Large intestine (tissue), 3 donors: Measurements from ENCODE around the gene ADAMTSL2. TPM values are rescaled to one million over a fixed set of nuclear protein-coding genes. Genes with fewer than 3 reads are reported as not detected.
A peak's percentile ranks its signal among the peaks of the same experiment; 100 is the strongest.
"Not testable (repeated sequence)": the region's sequence is repeated elsewhere in the genome, so short reads cannot be mapped to it uniquely, and the experiment has no call there.

ENCODE experiments used
- DNase-seq, 2 donors: peaks; one replicate each; pipeline versions ENCODE4 v3.0.0 to v3.0.0-alpha.2; 2013
- H3K27ac ChIP-seq: one replicate; pipeline ENCODE4 v1.5.1; 2013; ENCODE audit warnings: low read length
- H3K27me3 ChIP-seq: 2 replicates; pipeline ENCODE4 v1.6.1; 2013; ENCODE audit warnings: low read length; ENCODE audit not compliant: control insufficient read depth, insufficient read depth
- H3K36me3 ChIP-seq: 2 replicates; pipeline ENCODE4 v1.6.1; 2013; ENCODE audit warnings: low read length; ENCODE audit not compliant: control insufficient read depth, insufficient read depth
- H3K4me1 ChIP-seq: one replicate; pipeline ENCODE4 v1.6.1; 2013; ENCODE audit warnings: low read length; ENCODE audit not compliant: control insufficient read depth, insufficient read depth
- H3K4me3 ChIP-seq: one replicate; pipeline ENCODE4 v1.5.1; 2013; ENCODE audit warnings: low read length
- H3K9me3 ChIP-seq: one replicate; pipeline ENCODE4 v1.6.1; 2013; ENCODE audit warnings: mild to moderate bottlenecking, low read depth, low read length, moderate library complexity; ENCODE audit not compliant: control insufficient read depth
- WGBS: methylation state at CpG from one replicate; pipeline ENCODE4 v1.1.5; 2013; ENCODE audit warnings: low lambda C conversion rate; ENCODE audit not compliant: insufficient coverage; 5-methylcytosine and 5-hydroxymethylcytosine counted together
- polyA plus RNA-seq: library from polyadenylated mRNA; unstranded; fragments of 120-200 nt; gene quantifications from one replicate; pipeline ENCODE4 v1.2.1, GENCODE V29; 2013

The ADAMTSL2 gene
- polyA plus RNA-seq, 1 donor, result 0.69 TPM

- no CpG with 5 or more reads among the region's 31 CpGs for WGBS
- Histone ChIP-seq H3K4me3 (no peak overlapping the region), H3K9me3 (no peaks in the 10 kb centered on the region), H3K27me3 (peaks cover 3% of the 10 kb centered on the region), H3K36me3 (no peaks in the 10 kb centered on the region), H3K27ac (peak overlapping the region; percentile 5), H3K4me1 (peaks cover 8% of the 10 kb centered on the region)
- no peak for DNase-seq
Measured at GRCh38 chr9:133558191-133559126, 24.0 kb downstream of the ADAMTSL2 start.

- Histone ChIP-seq H3K9me3 (no peaks in the 10 kb centered on the region), H3K27ac (no peak overlapping the region)
Measured at GRCh38 chr9:133560311-133560710, 25.8 kb downstream of the ADAMTSL2 start.

GRCh38 chr9:133560944-133561343, 26.4 kb downstream of the ADAMTSL2 start:
- no peak overlapping the region for H3K27ac ChIP-seq
- no CpG with 5 or more reads among the region's 22 CpGs for WGBS

More at GRCh38 chr9:133560311-133560710, 25.8 kb downstream of the ADAMTSL2 start:
- DNase-seq, result no peak
- H3K4me1 ChIP-seq, result peaks cover 9% of the 10 kb centered on the region
- H3K27me3 ChIP-seq, result peaks cover 11% of the 10 kb centered on the region
- no peaks in the 10 kb centered on the region for H3K36me3 ChIP-seq
- no CpG with 5 or more reads among the region's 15 CpGs for WGBS
- H3K4me3 ChIP-seq, result no peak overlapping the region

GRCh38 chr9:133561976-133562554, 27.6 kb downstream of the ADAMTSL2 start:
- Histone ChIP-seq H3K27ac (no peak overlapping the region), H3K36me3 (no peaks in the 10 kb centered on the region), H3K9me3 (no peaks in the 10 kb centered on the region), H3K27me3 (peaks cover 12% of the 10 kb centered on the region), H3K4me1 (peaks cover 9% of the 10 kb centered on the region), H3K4me3 (no peak overlapping the region)
- no CpG with 5 or more reads among the region's 32 CpGs for WGBS
- DNase-seq, result no peak

More at GRCh38 chr9:133560944-133561343, 26.4 kb downstream of the ADAMTSL2 start:
- no peaks in the 10 kb centered on the region for H3K36me3 ChIP-seq
- no peak for DNase-seq
- H3K4me3 ChIP-seq, result no peak overlapping the region
- peaks cover 12% of the 10 kb centered on the region for H3K27me3 ChIP-seq
- peaks cover 9% of the 10 kb centered on the region for H3K4me1 ChIP-seq
- H3K9me3 ChIP-seq, result no peaks in the 10 kb centered on the region

DNA sequence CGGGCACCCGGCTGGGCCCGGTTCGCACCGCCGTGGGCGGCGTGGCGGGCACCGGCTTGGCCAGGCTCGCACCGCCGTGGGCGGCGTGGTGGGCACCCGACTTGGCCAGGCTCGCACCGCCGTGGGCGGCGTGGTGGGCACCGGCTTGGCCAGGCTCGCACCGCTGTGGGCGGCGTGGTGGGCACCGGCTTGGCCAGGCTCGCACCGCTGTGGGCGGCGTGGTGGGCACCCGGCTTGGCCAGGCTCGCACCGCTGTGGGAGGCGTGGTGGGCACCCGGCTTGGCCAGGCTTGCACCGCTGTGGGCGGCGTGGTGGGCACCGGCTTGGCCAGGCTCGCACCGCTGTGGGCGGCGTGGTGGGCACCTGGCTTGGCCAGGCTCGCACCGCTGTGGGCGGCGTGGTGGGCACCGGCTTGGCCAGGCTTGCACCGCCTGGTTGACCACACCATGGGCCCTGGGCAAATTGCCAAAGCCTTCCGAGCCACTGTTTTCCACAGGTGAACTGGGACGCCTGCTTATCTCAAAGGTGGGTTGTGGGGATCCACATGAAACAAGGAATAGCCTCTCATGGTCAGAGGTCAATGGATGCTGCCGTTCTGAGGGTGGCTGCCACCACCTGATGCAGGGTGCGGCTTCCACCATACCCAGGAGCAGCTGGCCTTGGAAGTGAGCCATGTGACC, 28.2 kb downstream of the ADAMTSL2 start:
- H3K36me3 ChIP-seq, result no peaks in the 10 kb centered on the region
- DNase-seq, result no peak
- peaks cover 12% of the 10 kb centered on the region for H3K27me3 ChIP-seq
- WGBS, result no CpG with 5 or more reads among the region's 54 CpGs
- H3K27ac ChIP-seq, result no peak overlapping the region
- no peak overlapping the region for H3K4me3 ChIP-seq
- H3K9me3 ChIP-seq, result no peaks in the 10 kb centered on the region
- peaks cover 9% of the 10 kb centered on the region for H3K4me1 ChIP-seq

GRCh38 chr9:133563291-133563796, 28.8 kb downstream of the ADAMTSL2 start:
- no peak overlapping the region for H3K27ac ChIP-seq
- no CpG with 5 or more reads among the region's 14 CpGs for WGBS
- H3K27me3 ChIP-seq, result peaks cover 12% of the 10 kb centered on the region
- peak in 1 of 2 donors; percentile 66 for DNase-seq
- H3K4me3 ChIP-seq, result no peak overlapping the region
- no peaks in the 10 kb centered on the region for H3K36me3 ChIP-seq
- H3K4me1 ChIP-seq, result peaks cover 7% of the 10 kb centered on the region
- no peaks in the 10 kb centered on the region for H3K9me3 ChIP-seq

DNA sequence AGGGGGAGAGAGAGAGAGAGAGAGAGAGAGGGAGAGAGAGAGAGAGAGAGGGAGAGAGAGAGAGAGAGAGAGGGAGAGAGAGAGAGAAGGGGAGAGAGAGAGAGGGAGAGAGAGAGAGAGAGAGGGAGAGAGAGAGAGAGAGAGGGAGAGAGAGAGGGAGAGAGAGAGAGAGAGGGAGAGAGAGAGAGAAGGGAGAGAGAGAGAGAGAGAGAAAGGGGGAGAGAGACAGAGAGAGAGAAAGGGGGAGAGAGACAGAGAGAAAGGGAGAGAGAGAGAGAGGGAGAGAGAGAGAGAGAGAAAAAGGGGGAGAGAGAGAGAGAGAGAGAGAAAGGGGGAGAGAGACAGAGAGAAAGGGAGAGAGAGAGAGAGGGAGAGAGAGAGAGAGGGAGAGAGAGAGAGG, 29.3 kb downstream of the ADAMTSL2 start:
- not testable (repeated sequence) for H3K27ac ChIP-seq, H3K4me1 ChIP-seq, H3K9me3 ChIP-seq, DNase-seq, H3K4me3 ChIP-seq, H3K36me3 ChIP-seq
- H3K27me3 ChIP-seq, result peaks cover 12% of the 10 kb centered on the region

DNA sequence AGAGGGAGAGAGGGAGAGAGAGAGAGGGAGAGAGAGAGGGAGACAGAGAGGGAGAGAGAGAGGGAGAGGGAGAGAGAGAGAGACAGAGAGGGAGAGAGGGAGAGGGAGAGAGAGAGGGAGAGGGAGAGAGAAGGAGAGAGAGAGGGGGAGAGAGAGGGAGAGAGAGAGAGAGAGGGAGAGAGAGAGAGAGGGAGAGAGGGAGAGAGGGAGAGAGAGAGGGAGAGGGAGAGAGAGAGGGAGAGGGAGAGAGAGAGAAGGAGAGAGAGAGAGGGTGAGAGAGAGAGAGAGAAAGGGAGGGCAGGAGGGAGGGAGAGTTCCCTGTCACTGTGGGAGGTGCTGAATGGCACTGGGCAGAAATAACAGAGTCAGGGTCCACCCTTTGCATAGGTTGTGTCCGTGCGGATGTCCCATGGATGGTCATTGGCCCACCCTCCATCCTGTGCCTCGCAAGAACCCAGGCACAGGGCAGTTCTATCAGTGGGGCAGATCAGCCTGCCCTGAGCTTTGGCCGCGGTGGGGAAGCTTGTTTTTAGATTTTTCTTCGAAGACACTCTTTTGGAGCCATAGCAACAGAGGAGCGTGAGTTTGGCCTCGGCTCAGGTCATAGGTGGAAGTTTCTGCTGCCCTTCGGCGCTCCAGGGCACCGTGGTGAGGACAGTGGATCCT, 30.1 kb downstream of the ADAMTSL2 start:
- Histone ChIP-seq H3K27me3 (peaks cover 12% of the 10 kb centered on the region), H3K36me3 (no peaks in the 10 kb centered on the region), H3K4me1 (peaks cover 7% of the 10 kb centered on the region), H3K9me3 (no peaks in the 10 kb centered on the region), H3K4me3 (no peak overlapping the region), H3K27ac (no peak overlapping the region)
- DNase-seq, result no peak
- WGBS, result no CpG with 5 or more reads among the region's 11 CpGs

DNA sequence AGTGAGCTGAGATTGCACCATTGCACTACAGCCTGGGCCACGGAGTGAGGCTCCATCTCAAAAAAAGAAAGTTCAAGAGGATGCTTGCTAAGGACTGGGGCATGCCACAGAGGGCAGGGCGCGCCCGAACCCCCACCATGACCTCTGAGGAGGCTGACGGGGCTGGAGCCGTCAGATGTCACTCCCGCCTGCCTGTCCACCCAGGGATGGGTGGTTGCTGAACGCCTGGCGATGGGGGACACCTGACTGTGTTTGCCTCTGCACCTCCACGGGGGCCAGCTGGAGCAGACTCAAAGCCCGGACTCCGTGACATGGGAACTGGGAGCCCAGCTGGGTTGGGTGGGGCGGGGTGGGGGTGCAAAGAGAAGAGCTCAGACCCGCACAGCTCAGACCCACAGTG, 31.9 kb downstream of the ADAMTSL2 start:
- DNase-seq, result no peak
- Histone ChIP-seq H3K27me3 (peaks cover 14% of the 10 kb centered on the region), H3K36me3 (no peaks in the 10 kb centered on the region), H3K4me1 (peaks cover 7% of the 10 kb centered on the region), H3K9me3 (no peaks in the 10 kb centered on the region), H3K4me3 (no peak overlapping the region), H3K27ac (no peak overlapping the region)
- no CpG with 5 or more reads among the region's 14 CpGs for WGBS

- H3K36me3 ChIP-seq, result no peaks in the 10 kb centered on the region
- WGBS, result no CpG with 5 or more reads among the region's 17 CpGs
- no peak overlapping the region for H3K4me3 ChIP-seq
Measured at GRCh38 chr9:133566817-133567216, 32.3 kb downstream of the ADAMTSL2 start.

More at GRCh38 chr9:133566817-133567216, 32.3 kb downstream of the ADAMTSL2 start:
- Histone ChIP-seq H3K4me1 (peaks cover 7% of the 10 kb centered on the region), H3K9me3 (no peaks in the 10 kb centered on the region), H3K27ac (no peak overlapping the region), H3K27me3 (peaks cover 14% of the 10 kb centered on the region)
- DNase-seq, result no peak
